GM10847 (cell line): ENCODE results near the gene TTC34.

ENCODE experiments used
- POLR2A ChIP-seq: IDR thresholded peaks from 2 replicates; pipeline ENCODE4 v1.6.1; 2011; ENCODE audit not compliant: insufficient read length; ENCODE audit errors: extremely low read depth

The TTC34 gene

GRCh38 chr1:2597441-2598328, 203.8 kb downstream of the TTC34 start:
- TF ChIP-seq POLR2A, result no peak

GRCh38 chr1:2596530-2597333, 204.8 kb downstream of the TTC34 start:
- no peak for TF ChIP-seq POLR2A

GRCh38 chr1:2595812-2596529, 205.5 kb downstream of the TTC34 start:
- no peak for TF ChIP-seq POLR2A

- TF ChIP-seq POLR2A, result no peak
Observed at GRCh38 chr1:2595261-2595811, 206.2 kb downstream of the TTC34 start.

- TF ChIP-seq POLR2A, result no peak
Observed at GRCh38 chr1:2594641-2595131, 206.8 kb downstream of the TTC34 start.

- TF ChIP-seq POLR2A, result no peak
Observed at GRCh38 chr1:2594001-2594640, 207.4 kb downstream of the TTC34 start.

- TF ChIP-seq POLR2A, result no peak
Observed at GRCh38 chr1:2593251-2593878, 208.1 kb downstream of the TTC34 start.

- TF ChIP-seq POLR2A, result no peak
Observed at GRCh38 chr1:2592672-2593071, 208.8 kb downstream of the TTC34 start.

- no peak for TF ChIP-seq POLR2A
Observed at GRCh38 chr1:2591581-2592261, 209.8 kb downstream of the TTC34 start.

GRCh38 chr1:2591233-2591580, 210.3 kb downstream of the TTC34 start:
- TF ChIP-seq POLR2A, result no peak

GRCh38 chr1:2590233-2591141, 211.0 kb downstream of the TTC34 start:
- TF ChIP-seq POLR2A, result no peak

GRCh38 chr1:2589431-2590232, 211.9 kb downstream of the TTC34 start:
- no peak for TF ChIP-seq POLR2A
